T1000 (cell line): ENCODE measurements around the gene ATP2B2.
A peak's percentile ranks its signal among the peaks of the same experiment; 100 is the strongest.
"Not testable (repeated sequence)": the region's sequence is repeated elsewhere in the genome, so short reads cannot be mapped to it uniquely, and the experiment has no call there.

ENCODE experiments used
- DNase-seq: peaks from one replicate; lab custom pipeline; 2025; ENCODE audit warnings: mixed read lengths; lab: John Stamatoyannopoulos, UW

The ATP2B2 gene

GRCh38 chr3:10382892-10383849 lies 122.2 kb downstream of the ATP2B2 start:
- DNase-seq = no peak

- DNase-seq = not testable (repeated sequence)
These were observed 122.9 kb downstream of the ATP2B2 start for GRCh38 chr3:10382445-10382844.

GRCh38 chr3:10381336-10381735 lies 124.0 kb downstream of the ATP2B2 start:
- DNase-seq = no peak

GRCh38 chr3:10380906-10381305 lies 124.5 kb downstream of the ATP2B2 start:
- peak; percentile 12 for DNase-seq

GRCh38 chr3:10379961-10380360 lies 125.4 kb downstream of the ATP2B2 start:
- DNase-seq = no peak

- DNase-seq = no peak
These were observed 126.2 kb downstream of the ATP2B2 start for GRCh38 chr3:10379161-10379560.

GRCh38 chr3:10378742-10379141 lies 126.6 kb downstream of the ATP2B2 start:
- no peak for DNase-seq

- DNase-seq = no peak
These were observed 127.1 kb downstream of the ATP2B2 start for GRCh38 chr3:10378246-10378645.

- DNase-seq = no peak
These were observed 128.1 kb downstream of the ATP2B2 start for GRCh38 chr3:10377148-10377725.

- no peak for DNase-seq
These were observed 129.0 kb downstream of the ATP2B2 start for GRCh38 chr3:10376353-10376752.

- no peak for DNase-seq
These were observed 129.9 kb downstream of the ATP2B2 start for GRCh38 chr3:10375296-10376053.

GRCh38 chr3:10374311-10374710 lies 131.1 kb downstream of the ATP2B2 start:
- no peak for DNase-seq

GRCh38 chr3:10373686-10374261 lies 131.6 kb downstream of the ATP2B2 start:
- no peak for DNase-seq

- no peak for DNase-seq
These were observed 133.6 kb downstream of the ATP2B2 start for GRCh38 chr3:10371789-10372188.

GRCh38 chr3:10371167-10371566 lies 134.2 kb downstream of the ATP2B2 start:
- DNase-seq = peak; percentile 25

- peak; percentile 55 for DNase-seq
These were observed 135.0 kb downstream of the ATP2B2 start for GRCh38 chr3:10370429-10370828.

GRCh38 chr3:10368512-10368911 lies 136.9 kb downstream of the ATP2B2 start:
- no peak for DNase-seq

GRCh38 chr3:10367506-10367905 lies 137.9 kb downstream of the ATP2B2 start:
- DNase-seq = no peak

- peak; percentile 84 for DNase-seq
These were observed 138.7 kb downstream of the ATP2B2 start for GRCh38 chr3:10366651-10367101.

- DNase-seq = no peak
These were observed 139.6 kb downstream of the ATP2B2 start for GRCh38 chr3:10365791-10366190.

- no peak for DNase-seq
These were observed 140.1 kb downstream of the ATP2B2 start for GRCh38 chr3:10365316-10365715.

GRCh38 chr3:10364806-10365205 lies 140.6 kb downstream of the ATP2B2 start:
- no peak for DNase-seq
